HEK293 (cell line): ENCODE measurements around the gene ST3GAL5.

Experiments used
- CTCF ChIP-seq: fragments of 450-650 bp; formaldehyde crosslinking; IDR thresholded peaks from 2 replicates; pipeline ENCODE4 v1.5.1; 2016; ENCODE audit warnings: missing biosample characterization, missing genetic modification characterization
- ZNF624 ChIP-seq: fragments of 450-650 bp; formaldehyde crosslinking; IDR thresholded peaks from 2 replicates; pipeline ENCODE4 v1.5.1; 2017; ENCODE audit warnings: missing biosample characterization, missing genetic modification characterization
- ZNF629 ChIP-seq: fragments of 450-650 bp; formaldehyde crosslinking; IDR thresholded peaks from 2 replicates; pipeline ENCODE4 v1.5.1; 2017; ENCODE audit warnings: missing biosample characterization, missing genetic modification characterization
- TF ChIP-seq, protein P1 (sequence below): fragments of 450-650 bp; formaldehyde crosslinking; IDR thresholded peaks from 2 replicates; pipeline ENCODE4 v1.5.1; 2016; ENCODE audit warnings: missing biosample characterization, missing genetic modification characterization, low read depth
- TF ChIP-seq, protein P2 (sequence below): fragments of 450-650 bp; formaldehyde crosslinking; IDR thresholded peaks from 2 replicates; pipeline ENCODE4 v1.5.1; 2016; ENCODE audit warnings: missing biosample characterization, missing genetic modification characterization

DNA sequence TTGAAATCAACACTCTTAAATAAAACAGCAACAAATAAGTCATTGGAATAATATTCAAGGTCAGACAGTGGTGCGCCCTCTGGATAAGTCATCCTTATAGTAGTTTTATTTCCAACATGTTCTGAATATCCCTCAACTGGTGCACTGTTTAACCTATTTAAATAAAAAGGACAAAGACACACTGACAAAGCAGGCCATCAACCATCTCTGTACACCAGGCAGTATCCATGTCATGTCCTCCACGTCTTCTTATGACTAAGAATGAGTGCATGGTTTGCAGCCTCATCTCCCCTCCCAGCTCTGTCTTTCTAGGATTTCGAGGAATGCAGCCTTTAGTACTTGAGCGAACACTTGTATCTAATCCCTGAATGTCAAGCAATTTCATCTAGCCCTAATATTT is 42.4 kb downstream of the ST3GAL5 start:
- TF ChIP-seq ZNF629 (tag by site-specific recombination) (no peak), ZNF624 (tag by site-specific recombination) (no peak), CTCF (tag by site-specific recombination) (no peak)
- TF ChIP-seq, protein P1, sequence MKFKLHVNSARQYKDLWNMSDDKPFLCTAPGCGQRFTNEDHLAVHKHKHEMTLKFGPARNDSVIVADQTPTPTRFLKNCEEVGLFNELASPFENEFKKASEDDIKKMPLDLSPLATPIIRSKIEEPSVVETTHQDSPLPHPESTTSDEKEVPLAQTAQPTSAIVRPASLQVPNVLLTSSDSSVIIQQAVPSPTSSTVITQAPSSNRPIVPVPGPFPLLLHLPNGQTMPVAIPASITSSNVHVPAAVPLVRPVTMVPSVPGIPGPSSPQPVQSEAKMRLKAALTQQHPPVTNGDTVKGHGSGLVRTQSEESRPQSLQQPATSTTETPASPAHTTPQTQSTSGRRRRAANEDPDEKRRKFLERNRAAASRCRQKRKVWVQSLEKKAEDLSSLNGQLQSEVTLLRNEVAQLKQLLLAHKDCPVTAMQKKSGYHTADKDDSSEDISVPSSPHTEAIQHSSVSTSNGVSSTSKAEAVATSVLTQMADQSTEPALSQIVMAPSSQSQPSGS (tag by site-specific recombination) = no peak
- TF ChIP-seq, protein P2, sequence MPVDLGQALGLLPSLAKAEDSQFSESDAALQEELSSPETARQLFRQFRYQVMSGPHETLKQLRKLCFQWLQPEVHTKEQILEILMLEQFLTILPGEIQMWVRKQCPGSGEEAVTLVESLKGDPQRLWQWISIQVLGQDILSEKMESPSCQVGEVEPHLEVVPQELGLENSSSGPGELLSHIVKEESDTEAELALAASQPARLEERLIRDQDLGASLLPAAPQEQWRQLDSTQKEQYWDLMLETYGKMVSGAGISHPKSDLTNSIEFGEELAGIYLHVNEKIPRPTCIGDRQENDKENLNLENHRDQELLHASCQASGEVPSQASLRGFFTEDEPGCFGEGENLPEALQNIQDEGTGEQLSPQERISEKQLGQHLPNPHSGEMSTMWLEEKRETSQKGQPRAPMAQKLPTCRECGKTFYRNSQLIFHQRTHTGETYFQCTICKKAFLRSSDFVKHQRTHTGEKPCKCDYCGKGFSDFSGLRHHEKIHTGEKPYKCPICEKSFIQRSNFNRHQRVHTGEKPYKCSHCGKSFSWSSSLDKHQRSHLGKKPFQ (tag by site-specific recombination) = no peak
